GM12801 (cell line): Measurements from ENCODE around the gene HRH1.

ENCODE experiments used
- CTCF ChIP-seq: IDR thresholded peaks from one replicate; pipeline ENCODE4 v1.5.1; 2011; ENCODE audit warnings: control low read depth; ENCODE audit not compliant: insufficient read length; ENCODE audit errors: extremely low read depth

HRH1 gene

GRCh38 chr3:11146773-11147660 is 7.3 kb upstream of the HRH1 start:
- no peak for TF ChIP-seq CTCF

GRCh38 chr3:11150256-11150655 is 4.0 kb upstream of the HRH1 start:
- TF ChIP-seq CTCF, result no peak

GRCh38 chr3:11152301-11152700 is 2.0 kb upstream of the HRH1 start:
- TF ChIP-seq CTCF, result no peak

GRCh38 chr3:11154953-11155325 is 646 bp downstream of the HRH1 start:
- TF ChIP-seq CTCF, result no peak

GRCh38 chr3:11155341-11156025 is 1.2 kb downstream of the HRH1 start:
- no peak for TF ChIP-seq CTCF

GRCh38 chr3:11156026-11156410 is 1.7 kb downstream of the HRH1 start:
- TF ChIP-seq CTCF, result no peak

- no peak for TF ChIP-seq CTCF
These were observed 3.1 kb downstream of the HRH1 start for GRCh38 chr3:11157421-11157820.
